PFSK-1 (cell line): Measurements from ENCODE around the gene TMEM198.

Source experiments
- FOXP2 ChIP-seq: optimal IDR thresholded peaks from 2 replicates; pipeline ENCODE3; 2011; ENCODE audit warnings: borderline replicate concordance, control low read depth, inconsistent platforms; ENCODE audit not compliant: insufficient read depth; ENCODE audit errors: extremely low read length, extremely low read depth
- POLR2AphosphoS5 ChIP-seq: IDR thresholded peaks from 2 replicates; pipeline ENCODE4 v1.6.1; 2012; ENCODE audit warnings: low read depth, mild to moderate bottlenecking, control low read depth, low read length, moderate library complexity
- SIN3A ChIP-seq: IDR thresholded peaks from 2 replicates; pipeline ENCODE4 v1.6.1; 2012; ENCODE audit warnings: mild to moderate bottlenecking, low read length, moderate library complexity, borderline replicate concordance; ENCODE audit not compliant: insufficient read depth
- TAF1 ChIP-seq: IDR thresholded peaks from 2 replicates; pipeline ENCODE4 v1.6.1; 2012; ENCODE audit warnings: low read length, control low read depth, borderline replicate concordance; ENCODE audit not compliant: insufficient read depth
- TF ChIP-seq, protein P1 (sequence below), 2 experiments: IDR thresholded peaks; 2 replicates each; pipeline versions ENCODE4 v1.6.1 to v1.8.0; 2011 to 2012; ENCODE audit warnings: low read depth in 2 of 2, low read length in 2 of 2, control low read depth in 1 of 2, inconsistent platforms in 1 of 2, mild to moderate bottlenecking in 1 of 2, moderate library complexity in 1 of 2; ENCODE audit not compliant: insufficient read depth in 1 of 2

TMEM198 gene

DNA sequence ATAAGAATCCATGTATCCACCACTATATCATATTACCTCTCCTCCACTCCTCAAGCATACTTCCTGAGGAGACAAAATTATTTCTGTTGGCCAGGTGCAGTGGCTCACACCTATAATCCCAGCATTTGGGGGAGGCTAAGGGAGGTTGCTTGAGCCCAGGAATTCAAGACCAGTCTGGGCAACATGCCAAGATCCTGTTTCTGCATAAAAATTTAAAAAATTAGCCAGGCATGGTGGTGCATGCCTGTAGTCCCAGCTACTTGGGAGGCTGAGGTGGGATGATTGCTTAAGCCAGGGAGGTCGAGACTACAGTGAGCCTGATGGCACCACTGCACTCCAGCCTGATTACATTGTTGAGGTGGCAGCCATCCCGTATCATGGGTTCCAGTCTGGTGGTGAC, 37.5 kb downstream of the TMEM198 start:
- TF ChIP-seq, protein P1, sequence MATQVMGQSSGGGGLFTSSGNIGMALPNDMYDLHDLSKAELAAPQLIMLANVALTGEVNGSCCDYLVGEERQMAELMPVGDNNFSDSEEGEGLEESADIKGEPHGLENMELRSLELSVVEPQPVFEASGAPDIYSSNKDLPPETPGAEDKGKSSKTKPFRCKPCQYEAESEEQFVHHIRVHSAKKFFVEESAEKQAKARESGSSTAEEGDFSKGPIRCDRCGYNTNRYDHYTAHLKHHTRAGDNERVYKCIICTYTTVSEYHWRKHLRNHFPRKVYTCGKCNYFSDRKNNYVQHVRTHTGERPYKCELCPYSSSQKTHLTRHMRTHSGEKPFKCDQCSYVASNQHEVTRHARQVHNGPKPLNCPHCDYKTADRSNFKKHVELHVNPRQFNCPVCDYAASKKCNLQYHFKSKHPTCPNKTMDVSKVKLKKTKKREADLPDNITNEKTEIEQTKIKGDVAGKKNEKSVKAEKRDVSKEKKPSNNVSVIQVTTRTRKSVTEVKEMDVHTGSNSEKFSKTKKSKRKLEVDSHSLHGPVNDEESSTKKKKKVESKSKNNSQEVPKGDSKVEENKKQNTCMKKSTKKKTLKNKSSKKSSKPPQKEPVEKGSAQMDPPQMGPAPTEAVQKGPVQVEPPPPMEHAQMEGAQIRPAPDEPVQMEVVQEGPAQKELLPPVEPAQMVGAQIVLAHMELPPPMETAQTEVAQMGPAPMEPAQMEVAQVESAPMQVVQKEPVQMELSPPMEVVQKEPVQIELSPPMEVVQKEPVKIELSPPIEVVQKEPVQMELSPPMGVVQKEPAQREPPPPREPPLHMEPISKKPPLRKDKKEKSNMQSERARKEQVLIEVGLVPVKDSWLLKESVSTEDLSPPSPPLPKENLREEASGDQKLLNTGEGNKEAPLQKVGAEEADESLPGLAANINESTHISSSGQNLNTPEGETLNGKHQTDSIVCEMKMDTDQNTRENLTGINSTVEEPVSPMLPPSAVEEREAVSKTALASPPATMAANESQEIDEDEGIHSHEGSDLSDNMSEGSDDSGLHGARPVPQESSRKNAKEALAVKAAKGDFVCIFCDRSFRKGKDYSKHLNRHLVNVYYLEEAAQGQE (IDR thresholded peaks at IDR 0.05; ENCODE audit: insufficient read depth in 1 of 2, low read depth in 2 of 2, low read length in 2 of 2), result no peak
- TF ChIP-seq SIN3A, result no peak
- no peak for TF ChIP-seq FOXP2
- TF ChIP-seq TAF1, result no peak
- TF ChIP-seq POLR2AphosphoS5, result no peak

GRCh38 chr2:219591091-219591490, 47.3 kb downstream of the TMEM198 start:
- TF ChIP-seq FOXP2 (no peak), SIN3A (no peak), POLR2AphosphoS5 (no peak), TAF1 (no peak)
- TF ChIP-seq, protein P1 (IDR thresholded peaks at IDR 0.05; ENCODE audit: insufficient read depth in 1 of 2, low read depth in 2 of 2, low read length in 2 of 2), result no peak

- TF ChIP-seq, protein P1 (IDR thresholded peaks at IDR 0.05; ENCODE audit: insufficient read depth in 1 of 2, low read depth in 2 of 2, low read length in 2 of 2), result no peak
- TF ChIP-seq POLR2AphosphoS5, result no peak
- no peak for TF ChIP-seq FOXP2
- TF ChIP-seq TAF1, result no peak
- TF ChIP-seq SIN3A, result no peak
Observed at GRCh38 chr2:219592736-219593135, 48.9 kb downstream of the TMEM198 start.

DNA sequence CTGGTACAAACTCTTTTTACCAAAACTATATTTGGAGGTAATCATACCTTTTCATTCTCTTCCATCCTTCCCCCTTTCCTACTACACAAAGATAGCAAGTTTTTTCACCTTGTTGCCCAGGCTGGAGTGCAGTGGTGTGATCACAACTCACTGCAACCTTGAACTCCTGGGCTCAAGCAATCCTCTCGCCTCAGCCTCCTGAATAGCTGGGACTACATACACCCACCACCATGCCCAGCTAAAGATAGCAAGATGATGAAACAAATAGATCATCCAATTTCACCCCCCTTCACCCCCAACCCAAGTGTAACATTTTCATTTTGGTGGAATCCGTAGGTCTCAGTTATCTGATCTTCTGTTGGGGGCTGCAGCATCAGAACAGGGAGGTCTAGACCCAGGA, 49.3 kb downstream of the TMEM198 start:
- TF ChIP-seq, protein P1 (IDR thresholded peaks at IDR 0.05; ENCODE audit: insufficient read depth in 1 of 2, low read depth in 2 of 2, low read length in 2 of 2), result no peak
- TF ChIP-seq FOXP2, result no peak
- no peak for TF ChIP-seq POLR2AphosphoS5
- no peak for TF ChIP-seq SIN3A
- no peak for TF ChIP-seq TAF1

- TF ChIP-seq TAF1 (no peak), FOXP2 (no peak), SIN3A (no peak), POLR2AphosphoS5 (no peak)
- TF ChIP-seq, protein P1 (IDR thresholded peaks at IDR 0.05; ENCODE audit: insufficient read depth in 1 of 2, low read depth in 2 of 2, low read length in 2 of 2), result no peak
Observed at GRCh38 chr2:219595256-219595655, 51.4 kb downstream of the TMEM198 start.
